ENCODE measurements around the gene STPG3. TPM values are rescaled to one million over a fixed set of nuclear protein-coding genes. Genes with fewer than 3 reads are reported as not detected.

The STPG3 gene
- polyA plus RNA-seq, 1 of the 3 experiments (the other 2 are of a cell fraction), result not detected

DNA sequence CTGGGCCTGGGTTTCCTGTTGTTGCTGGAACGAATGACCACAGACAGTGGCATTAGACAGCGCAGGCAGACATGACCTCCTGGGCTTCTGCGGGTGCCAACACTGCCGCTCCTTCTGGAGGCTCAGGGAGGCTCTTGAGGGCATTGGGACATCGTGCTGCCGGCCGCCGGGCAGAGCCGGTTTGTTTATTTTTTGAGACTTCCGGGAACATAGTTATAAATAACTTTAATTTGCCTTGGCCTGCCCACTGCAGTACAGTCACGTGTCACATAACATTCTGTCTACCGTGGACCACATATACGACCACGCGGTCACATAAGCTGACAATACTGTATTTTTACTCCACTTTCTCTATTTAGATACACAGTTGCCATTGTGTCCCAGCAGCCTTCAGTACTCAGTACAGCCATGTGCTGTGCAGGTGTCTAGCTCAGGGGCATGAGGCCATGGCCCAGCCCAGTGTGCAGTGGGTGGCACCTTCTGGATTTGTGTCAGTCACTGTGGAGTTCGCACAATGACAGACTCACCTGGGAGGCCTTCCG is 18.2 kb downstream of the STPG3 start:
- POLR2A ChIA-PET, result no interaction called here
- TF ChIP-seq SMC3 (IDR thresholded peaks at IDR 0.05; ENCODE audit: low read depth, low read length) (no peak), RXRA (IDR thresholded peaks at IDR 0.05; ENCODE audit: borderline replicate concordance, low read depth) (no peak), FOXM1 (IDR thresholded peaks at IDR 0.05; ENCODE audit: low read depth) (no peak), TCF12 (IDR thresholded peaks at IDR 0.05) (no peak)
- Histone ChIP-seq H4K20me1 (ENCODE audit: insufficient read depth) (0 out of 2 replicates have a peak, but pooled peaks cover 3% of the 10 kb centered on the region), H3K4me1 (ENCODE audit: control insufficient read depth in 1 of 2, insufficient read depth in 2 of 2, low read depth in 1 of 2, low read length in 1 of 2) (no peaks in the 10 kb centered on the region; a peak in 1 of 4 replicates), H3F3A (replicated peaks; ENCODE audit: insufficient read depth) (peaks cover 3% of the 10 kb centered on the region), H3K79me2 (ENCODE audit: insufficient read depth) (no peaks in the 10 kb centered on the region), H3K9ac (no peak overlapping the region), H3K4me2 (no peak overlapping the region), H2AFZ (ENCODE audit: low read depth) (no peak overlapping the region), H3K36me3 (replicated peaks in 1 of 2; ENCODE audit: control insufficient read depth in 1 of 2, insufficient read depth in 2 of 2, low read length in 1 of 2) (peaks cover 19 to 51% of the 10 kb centered on the region in 2 experiments), H3K27ac (ENCODE audit: low read depth in 2 of 2, low read length in 1 of 2) (no peak overlapping the region), H3K9me2 (no peaks in the 10 kb centered on the region), H3K27me3 (ENCODE audit: insufficient read depth) (no peaks in the 10 kb centered on the region), H3K9me3 (no peaks in the 10 kb centered on the region), H3K4me3 (ENCODE audit: low read depth in 2 of 2, low read length in 1 of 2) (no peak overlapping the region)
- no peak for DNase-seq
- CTCF ChIA-PET, result interaction anchor here (0.9 to 1.7 kb wide), 2 partner anchors 18 to 26 kb away, joined by 3 to 6 read pairs; no protein-coding TSS in a partner anchor
- 88% methylated on average over 9 of the region's 17 CpGs for WGBS (ENCODE audit: low lambda C conversion rate)

DNA sequence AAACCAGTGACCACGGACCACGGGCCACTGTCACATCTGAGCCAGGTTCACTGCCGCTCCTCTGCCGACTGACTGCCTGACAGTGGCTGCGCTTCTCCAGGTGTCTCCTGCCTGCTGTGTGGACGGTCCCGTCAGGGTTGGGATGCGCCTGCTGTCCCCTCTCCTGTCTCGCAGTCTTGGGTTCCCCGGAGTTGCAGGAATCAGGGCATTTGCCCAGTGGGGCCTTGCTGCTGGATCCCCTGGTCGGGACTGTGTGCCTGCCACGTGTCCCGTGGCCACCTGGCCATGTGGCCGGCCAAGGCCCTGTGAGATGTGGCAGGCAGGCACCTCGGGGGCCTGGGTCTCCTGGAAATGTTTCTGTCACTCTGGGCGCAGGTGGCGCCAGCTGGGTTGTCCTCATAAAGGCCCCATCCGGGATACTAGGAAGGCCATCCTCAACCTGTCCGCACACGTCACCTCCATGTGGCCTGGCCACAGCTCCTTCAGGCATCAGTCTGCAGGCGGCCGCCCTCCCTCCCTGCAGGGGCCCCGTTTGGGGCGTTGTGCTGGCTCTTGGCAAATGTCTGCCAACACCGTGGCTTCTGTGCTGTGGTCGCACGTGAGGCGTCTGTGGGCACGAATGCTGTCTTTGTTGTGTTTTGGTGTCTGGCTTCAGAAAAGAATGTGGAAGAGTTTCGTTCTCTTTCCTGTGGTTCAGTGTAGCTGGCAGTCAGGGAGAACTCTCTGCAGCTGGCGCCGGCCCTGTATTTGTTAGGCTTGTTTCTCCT is 20.0 kb downstream of the STPG3 start:
- DNase-seq, result no peak
- no peaks in the 10 kb centered on the region for H3K27me3 ChIP-seq (ENCODE audit: insufficient read depth)
- H3K27ac ChIP-seq (ENCODE audit: low read depth in 2 of 2, low read length in 1 of 2), result no peak overlapping the region
- H2AFZ ChIP-seq (ENCODE audit: low read depth), result no peak overlapping the region
- H3K9me2 ChIP-seq, result no peaks in the 10 kb centered on the region
- 96% methylated on average over 22 of the region's 32 CpGs for WGBS (ENCODE audit: low lambda C conversion rate)
- POLR2A ChIA-PET, result no interaction called here
- H3K9ac ChIP-seq, result no peak overlapping the region
- H3K4me3 ChIP-seq (ENCODE audit: low read depth in 2 of 2, low read length in 1 of 2), result no peak overlapping the region
- no peaks in the 10 kb centered on the region for H3K9me3 ChIP-seq
- H3K4me2 ChIP-seq, result no peak overlapping the region
- H3F3A ChIP-seq (replicated peaks; ENCODE audit: insufficient read depth), result peaks cover 8% of the 10 kb centered on the region
- H4K20me1 ChIP-seq (ENCODE audit: insufficient read depth), result 0 out of 2 replicates have a peak, but pooled peaks cover 3% of the 10 kb centered on the region
- H3K79me2 ChIP-seq (ENCODE audit: insufficient read depth), result no peaks in the 10 kb centered on the region
- TF ChIP-seq YY1 (IDR thresholded peaks at IDR 0.05; ENCODE audit: low read depth) (no peak), RAD21 (IDR thresholded peaks at IDR 0.05; ENCODE audit: low read length) (no peak), NFIC (IDR thresholded peaks at IDR 0.05; ENCODE audit: borderline replicate concordance) (no peak)
- TF ChIP-seq, protein P1, sequence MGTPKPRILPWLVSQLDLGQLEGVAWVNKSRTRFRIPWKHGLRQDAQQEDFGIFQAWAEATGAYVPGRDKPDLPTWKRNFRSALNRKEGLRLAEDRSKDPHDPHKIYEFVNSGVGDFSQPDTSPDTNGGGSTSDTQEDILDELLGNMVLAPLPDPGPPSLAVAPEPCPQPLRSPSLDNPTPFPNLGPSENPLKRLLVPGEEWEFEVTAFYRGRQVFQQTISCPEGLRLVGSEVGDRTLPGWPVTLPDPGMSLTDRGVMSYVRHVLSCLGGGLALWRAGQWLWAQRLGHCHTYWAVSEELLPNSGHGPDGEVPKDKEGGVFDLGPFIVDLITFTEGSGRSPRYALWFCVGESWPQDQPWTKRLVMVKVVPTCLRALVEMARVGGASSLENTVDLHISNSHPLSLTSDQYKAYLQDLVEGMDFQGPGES (IDR thresholded peaks at IDR 0.05; ENCODE audit: low read depth, low read length), result no peak
- TF ChIP-seq, protein P2, sequence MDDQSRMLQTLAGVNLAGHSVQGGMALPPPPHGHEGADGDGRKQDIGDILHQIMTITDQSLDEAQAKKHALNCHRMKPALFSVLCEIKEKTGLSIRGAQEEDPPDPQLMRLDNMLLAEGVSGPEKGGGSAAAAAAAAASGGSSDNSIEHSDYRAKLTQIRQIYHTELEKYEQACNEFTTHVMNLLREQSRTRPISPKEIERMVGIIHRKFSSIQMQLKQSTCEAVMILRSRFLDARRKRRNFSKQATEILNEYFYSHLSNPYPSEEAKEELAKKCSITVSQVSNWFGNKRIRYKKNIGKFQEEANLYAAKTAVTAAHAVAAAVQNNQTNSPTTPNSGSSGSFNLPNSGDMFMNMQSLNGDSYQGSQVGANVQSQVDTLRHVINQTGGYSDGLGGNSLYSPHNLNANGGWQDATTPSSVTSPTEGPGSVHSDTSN (IDR thresholded peaks at IDR 0.05), result no peak
- CTCF ChIA-PET, result interaction anchor here (1.5 to 2.8 kb wide), 3 partner anchors 15 to 152 kb away, joined by 3 to 16 read pairs (median 6); partner anchors contain the start of genes EXD3 and NOXA1
- peaks cover 19 to 45% of the 10 kb centered on the region in 2 experiments for H3K36me3 ChIP-seq (replicated peaks in 1 of 2; ENCODE audit: control insufficient read depth in 1 of 2, insufficient read depth in 2 of 2, low read length in 1 of 2)
- no peaks in the 10 kb centered on the region; a peak in 1 of 4 replicates for H3K4me1 ChIP-seq (ENCODE audit: control insufficient read depth in 1 of 2, insufficient read depth in 2 of 2, low read depth in 1 of 2, low read length in 1 of 2)

All from SK-N-SH (cell line).